T-helper 2 cell (primary cell): ENCODE measurements around the gene RPL41.
A peak's percentile ranks its signal among the peaks of the same experiment; 100 is the strongest.
"Not testable (repeated sequence)": the region's sequence is repeated elsewhere in the genome, so short reads cannot be mapped to it uniquely, and the experiment has no call there.

ENCODE experiments used
- DNase-seq, 5 experiments: peaks; one replicate each; pipeline versions ENCODE4 v3.0.0 to v3.0.0-alpha.2; 2012 to 2022

The RPL41 gene

DNA sequence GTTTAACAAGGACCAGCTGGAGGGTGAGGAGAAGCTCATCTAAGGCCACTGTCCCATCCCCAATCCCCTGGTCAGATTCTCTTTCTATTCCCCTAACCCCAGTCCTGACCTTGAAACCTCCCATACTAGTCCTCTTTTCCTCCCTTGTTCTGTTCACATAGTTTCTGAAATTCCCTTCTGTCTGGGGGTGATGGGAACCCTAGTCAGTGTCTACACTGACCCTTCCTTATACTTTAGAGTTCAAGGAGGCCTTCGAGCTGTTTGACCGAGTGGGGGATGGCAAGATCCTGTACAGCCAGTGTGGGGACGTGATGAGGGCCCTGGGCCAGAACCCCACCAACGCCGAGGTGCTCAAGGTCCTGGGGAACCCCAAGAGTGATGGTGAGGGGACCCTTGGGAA, 38.4 kb downstream of the RPL41 start:
- no peak for DNase-seq

DNA sequence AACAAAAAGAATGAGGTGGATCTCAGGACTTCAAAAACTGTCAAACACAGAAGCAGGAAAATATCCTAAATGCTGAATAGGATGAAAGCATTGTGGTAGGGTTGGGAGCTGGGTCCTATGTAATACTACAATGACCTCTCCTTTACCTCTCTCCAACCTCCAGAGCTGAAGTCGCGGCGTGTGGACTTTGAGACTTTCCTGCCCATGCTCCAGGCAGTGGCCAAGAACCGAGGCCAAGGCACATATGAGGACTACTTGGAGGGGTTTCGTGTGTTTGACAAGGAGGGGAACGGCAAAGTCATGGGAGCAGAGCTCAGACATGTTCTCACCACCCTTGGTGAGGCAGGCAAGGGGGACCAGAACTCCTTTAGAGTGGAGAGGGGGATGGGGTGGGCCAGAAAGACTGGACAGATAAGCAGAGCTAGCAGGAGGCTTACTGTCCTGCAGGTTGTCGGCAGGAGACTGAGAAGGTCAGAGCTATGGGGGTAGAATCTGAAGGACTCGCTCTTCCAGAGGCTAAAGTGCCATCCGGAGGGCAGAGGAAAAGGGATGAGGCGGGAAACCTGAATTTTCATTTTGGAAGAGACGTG, 38.9 kb downstream of the RPL41 start:
- DNase-seq, result no peak

DNA sequence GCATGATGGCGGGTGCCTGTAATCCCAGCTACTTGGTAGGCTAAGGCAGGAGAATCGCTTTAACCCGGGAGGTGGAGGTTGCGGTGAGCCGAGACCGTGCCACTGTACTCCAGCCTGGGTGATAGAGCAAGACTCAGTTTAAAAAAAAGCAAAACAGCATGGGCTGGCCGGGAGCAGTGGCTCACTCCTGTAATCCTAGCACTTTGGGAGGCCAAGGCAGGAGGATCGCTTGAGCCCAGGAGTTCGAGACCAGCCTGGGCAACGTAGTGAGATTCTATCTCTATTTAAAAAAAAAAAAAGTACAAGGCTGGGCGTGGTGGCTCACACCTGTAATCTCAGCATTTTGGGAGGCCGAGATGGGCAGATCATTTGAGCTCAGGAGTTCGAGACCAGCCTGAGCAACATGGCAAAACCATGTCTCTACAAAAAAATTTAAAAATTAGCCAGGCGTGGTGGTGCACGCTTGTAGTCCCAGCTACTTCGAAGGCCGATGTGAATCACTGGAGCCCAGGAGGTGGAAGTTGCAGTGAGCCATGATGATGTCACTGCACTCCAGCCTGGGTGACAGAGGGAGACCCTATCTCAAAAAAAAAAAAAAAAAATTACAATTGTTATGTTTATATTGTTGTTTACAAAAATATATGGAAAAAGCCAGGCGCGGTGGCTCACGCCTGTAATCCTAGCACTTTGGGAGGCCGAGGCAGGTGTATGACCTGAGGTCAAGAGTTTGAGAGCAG, 40.2 kb downstream of the RPL41 start:
- DNase-seq, result not testable (repeated sequence)

DNA sequence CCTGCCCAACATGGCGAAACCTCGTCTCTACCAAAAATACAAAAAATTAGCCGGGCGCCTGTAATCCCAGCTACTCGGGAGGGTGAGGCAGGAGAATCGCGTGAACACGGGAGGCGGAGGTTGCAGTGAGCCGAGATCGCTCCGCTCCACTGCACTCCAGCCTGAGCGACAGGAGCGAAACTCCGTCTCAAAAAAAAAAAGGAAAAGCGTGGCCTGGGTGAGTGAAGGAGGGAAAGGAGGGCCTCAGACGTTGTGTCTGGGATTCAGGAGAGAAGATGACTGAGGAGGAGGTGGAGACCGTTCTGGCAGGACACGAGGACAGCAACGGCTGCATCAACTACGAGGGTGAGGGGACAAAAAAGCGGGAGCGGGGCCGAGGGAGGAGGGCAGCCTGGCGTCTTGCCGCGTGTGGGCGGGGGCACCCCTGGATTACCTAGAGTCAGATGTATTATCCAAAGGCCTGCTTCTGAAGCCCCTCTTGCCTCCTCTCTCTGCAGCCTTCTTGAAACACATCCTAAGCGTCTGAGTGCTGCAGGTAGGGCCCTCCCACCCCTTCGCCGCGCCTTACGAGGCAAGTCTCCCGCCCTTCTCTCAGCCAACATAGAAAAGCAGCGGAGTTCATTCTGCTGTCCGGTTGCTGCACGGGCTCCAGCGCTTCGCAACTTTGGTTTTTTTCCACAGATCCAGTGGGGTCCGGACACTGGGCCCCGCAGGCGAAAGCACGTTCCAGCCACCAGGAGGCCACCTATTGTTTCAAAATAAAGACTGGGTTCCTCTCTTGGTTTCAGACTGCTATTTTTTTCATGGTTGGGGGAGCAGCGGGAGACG, 41.0 kb downstream of the RPL41 start:
- peak in 4 of 5 experiments; percentile 18 to 83 (median 49) for DNase-seq

DNA sequence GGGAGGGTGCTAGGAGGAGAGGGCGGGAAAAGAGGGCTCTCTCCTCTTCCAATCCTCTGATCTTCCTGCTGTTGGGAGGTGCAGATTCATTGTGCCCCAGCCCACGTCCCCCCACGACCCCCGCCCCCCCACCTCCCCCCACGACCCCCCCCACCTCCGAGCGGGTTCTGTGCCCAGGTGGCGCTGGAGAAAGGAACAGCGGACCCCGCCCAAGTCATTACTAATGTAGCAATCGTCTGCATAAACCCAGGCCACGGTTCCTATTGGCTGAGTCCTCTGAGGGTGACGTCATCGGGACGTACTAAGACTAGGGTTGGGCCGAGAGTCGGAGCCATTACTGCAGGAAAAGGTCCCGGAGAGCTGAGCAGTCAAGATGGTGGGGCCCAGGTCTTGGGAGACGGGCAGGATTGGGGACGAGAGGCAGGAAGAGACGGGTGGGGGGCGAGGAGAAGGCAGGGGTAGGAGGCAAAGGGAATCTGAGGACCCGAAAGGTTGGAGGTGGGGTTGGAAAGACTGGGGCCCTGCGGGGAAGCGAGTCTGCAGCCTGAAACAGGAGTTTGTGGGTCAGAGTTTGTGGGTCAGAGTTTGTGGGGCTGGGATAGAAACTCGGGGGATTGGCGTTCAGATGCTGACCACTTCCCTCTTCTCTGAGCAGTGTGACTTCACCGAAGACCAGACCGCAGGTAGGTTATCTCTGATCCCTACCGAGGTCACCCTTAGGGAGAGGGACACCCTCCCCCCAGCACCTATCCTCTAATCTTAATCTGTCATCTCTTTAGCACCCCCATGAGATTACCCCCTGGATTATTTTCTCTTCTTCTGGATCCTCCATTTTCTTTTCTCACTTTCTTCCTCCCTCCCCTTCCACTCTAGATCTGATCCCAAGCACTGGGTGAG, 41.8 kb downstream of the RPL41 start, which contains the start of gene MYL6:
TSS of gene MYL6 (plus strand) at position 331 of the 897 bp plus-strand sequence. CDS start at position 374, 43 bp downstream.
- DNase-seq, result peak; percentile 59 to 97 (median 85)

DNA sequence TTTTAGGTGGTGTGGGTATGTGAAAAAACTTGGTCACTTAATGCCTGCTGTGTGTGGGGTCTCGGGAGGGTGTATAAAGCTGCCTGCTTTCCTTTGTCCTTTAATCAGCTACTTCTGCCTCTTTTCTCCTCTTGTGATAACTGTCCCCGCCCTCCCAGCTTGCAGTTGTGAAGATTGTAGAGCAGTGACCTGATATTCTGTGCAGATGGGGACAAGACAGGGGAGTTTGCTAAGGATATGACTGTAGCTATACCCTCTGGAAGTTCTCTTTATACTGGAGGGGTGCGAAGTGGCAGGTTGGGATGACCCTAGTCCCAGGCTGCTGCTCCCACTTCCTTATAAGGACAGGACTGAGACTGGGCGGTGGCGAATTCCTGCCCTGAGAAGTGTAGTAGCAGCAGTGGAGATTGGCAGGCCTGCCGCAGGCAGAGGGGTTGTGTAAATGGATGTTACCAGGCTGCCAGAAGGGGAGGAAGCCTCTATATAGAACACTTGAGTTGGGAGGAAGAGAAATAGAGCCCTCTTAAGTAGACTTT, 42.6 kb downstream of the RPL41 start:
- peak in 1 of 5 experiments; percentile 44 for DNase-seq

DNA sequence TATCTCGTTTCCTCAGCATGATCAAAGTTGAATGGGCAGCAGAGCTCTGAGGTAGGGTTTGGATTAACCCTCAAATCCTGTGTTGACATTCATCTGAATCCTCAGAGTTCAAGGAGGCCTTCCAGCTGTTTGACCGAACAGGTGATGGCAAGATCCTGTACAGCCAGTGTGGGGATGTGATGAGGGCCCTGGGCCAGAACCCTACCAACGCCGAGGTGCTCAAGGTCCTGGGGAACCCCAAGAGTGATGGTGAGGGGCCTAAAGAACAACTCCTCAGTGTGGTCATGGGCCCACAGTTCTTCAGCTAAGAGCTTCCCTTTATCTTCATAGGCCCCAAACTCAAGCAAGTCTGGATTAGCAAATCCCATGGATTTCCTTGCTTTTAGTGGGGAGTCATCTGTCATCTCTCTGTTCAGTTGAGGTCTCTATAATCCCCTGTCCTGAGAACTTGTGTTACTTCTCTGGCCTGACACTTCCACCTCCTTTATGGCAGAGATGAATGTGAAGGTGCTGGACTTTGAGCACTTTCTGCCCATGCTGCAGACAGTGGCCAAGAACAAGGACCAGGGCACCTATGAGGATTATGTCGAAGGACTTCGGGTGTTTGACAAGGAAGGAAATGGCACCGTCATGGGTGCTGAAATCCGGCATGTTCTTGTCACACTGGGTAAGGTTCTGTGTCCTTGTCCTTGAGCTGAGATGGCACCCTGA, 43.2 kb downstream of the RPL41 start:
- peak in 1 of 5 experiments; percentile 33 for DNase-seq

DNA sequence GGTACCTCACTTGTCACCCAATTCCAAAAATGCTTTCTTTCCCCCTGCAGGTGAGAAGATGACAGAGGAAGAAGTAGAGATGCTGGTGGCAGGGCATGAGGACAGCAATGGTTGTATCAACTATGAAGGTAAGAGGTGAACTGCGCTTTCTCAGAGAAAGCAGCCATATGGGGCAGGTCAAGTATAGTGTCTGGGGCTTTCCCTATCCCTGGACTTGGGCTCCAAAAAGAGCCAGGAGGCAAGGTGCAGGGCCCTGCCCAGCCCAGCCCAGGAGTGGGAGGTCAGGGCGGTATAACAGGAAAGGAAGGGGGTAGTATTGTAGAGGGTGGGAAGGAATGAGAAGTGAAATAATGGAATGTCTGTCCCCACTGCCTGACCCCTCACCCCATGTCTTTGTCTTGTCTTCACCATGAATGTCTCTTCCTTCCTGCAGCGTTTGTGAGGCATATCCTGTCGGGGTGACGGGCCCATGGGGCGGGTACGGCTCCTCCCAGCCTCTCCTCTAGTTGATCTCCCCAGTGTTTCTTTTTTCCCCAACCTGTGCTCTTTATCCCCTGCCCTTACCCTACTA, 43.8 kb downstream of the RPL41 start:
- DNase-seq, result peak in 4 of 5 experiments; percentile 32 to 81 (median 59)

DNA sequence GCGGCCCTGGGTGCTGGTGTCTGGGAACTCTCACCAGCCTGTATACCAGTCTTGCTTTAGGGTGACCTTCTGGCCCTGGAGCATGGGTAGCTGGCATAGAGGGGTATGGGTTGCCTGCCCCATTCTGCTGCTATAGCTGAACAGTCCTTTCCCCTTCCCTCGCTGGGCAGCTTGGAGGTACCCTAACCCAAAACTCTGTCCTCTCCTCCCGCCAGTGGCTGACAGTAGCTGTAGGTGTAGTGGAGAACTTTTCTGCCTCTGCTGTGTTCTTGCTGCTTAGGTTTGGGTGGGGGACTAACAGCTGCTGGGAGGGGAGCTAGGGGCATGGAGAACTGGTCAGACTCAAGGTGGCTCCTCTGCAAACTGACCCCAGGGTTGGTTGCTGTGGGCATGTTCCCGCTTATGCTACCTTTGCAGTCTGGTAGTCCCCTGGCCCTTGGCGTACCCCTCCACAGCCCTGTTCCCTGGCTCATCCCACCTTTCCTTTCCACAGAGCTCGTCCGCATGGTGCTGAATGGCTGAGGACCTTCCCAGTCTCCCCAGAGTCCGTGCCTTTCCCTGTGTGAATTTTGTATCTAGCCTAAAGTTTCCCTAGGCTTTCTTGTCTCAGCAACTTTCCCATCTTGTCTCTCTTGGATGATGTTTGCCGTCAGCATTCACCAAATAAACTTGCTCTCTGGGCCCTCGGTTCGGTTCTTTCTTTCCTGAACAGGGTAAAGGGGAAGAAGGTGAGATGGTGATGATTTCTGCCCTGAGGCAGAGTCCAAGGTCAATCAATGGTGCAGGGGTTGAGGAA, 44.7 kb downstream of the RPL41 start:
- DNase-seq, result no peak

DNA sequence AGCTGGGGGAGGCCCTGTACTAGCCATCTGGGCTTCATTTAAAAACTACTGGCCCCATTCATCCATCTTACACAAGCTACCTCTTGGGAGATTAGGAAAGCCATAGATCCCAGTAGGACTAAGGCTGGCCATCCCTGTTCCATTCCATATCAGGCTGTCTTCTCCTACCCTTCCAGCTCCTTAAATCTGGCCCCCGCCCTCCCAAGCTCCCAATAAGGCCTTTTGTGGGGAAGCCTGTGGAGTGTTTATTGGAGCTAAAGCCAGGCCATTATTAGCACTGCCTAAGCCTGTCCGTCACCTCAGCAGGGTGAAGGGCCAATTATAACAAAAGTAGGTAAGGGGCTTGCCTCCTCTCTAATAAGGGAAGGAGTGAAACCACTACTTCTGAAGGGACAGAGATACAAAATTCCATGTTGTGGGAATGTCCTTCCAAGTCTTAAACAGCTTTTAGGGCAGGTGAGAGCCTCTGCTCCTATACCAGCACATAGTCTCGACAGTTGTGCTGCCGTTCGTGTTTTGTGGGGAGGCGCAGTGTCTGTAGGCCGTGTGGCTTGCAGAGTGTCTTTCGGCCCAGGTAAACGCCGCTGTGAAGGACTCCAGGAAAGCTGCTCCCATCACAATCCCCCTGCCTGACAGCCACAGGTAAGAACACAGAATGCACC, 45.4 kb downstream of the RPL41 start:
- no peak for DNase-seq

DNA sequence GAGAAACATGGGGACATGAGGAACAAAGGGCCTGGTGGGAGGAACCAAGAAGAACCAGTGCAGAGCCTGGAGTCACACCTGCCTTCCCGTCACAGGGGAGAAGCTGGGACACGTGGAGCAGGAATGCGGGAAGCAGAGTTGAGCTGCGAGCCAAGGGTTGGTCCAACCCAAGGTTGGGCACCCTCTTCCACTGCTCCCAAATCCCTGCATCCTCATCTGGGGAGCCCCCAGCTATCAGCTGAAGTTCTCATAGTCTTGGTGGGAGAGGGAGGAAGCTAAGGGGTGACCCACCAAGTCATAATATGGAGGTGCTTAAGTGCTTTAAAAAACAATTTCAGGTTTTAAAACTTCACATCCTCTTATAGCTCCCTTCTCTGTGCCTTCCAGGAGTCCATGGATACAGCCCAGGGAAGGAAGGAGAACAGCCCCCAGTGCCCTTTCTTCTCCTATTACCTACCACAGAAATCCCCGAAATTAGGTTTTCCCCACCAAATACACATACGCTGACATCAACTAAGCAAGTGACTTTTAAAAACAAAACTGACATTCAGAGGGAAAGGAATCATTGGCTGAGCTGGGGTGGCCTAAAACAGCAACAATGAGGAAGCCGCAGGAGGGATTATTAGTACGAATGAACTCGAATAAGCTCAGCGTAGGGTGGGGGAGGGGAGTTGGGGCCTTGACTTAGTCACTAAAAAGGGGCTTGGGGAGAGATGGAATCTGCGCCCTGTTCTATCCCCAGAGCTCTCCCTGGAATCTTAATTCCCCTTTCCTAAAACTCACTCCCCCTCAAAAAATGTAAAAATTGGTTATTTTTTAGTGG, 46.2 kb downstream of the RPL41 start:
- DNase-seq, result no peak

DNA sequence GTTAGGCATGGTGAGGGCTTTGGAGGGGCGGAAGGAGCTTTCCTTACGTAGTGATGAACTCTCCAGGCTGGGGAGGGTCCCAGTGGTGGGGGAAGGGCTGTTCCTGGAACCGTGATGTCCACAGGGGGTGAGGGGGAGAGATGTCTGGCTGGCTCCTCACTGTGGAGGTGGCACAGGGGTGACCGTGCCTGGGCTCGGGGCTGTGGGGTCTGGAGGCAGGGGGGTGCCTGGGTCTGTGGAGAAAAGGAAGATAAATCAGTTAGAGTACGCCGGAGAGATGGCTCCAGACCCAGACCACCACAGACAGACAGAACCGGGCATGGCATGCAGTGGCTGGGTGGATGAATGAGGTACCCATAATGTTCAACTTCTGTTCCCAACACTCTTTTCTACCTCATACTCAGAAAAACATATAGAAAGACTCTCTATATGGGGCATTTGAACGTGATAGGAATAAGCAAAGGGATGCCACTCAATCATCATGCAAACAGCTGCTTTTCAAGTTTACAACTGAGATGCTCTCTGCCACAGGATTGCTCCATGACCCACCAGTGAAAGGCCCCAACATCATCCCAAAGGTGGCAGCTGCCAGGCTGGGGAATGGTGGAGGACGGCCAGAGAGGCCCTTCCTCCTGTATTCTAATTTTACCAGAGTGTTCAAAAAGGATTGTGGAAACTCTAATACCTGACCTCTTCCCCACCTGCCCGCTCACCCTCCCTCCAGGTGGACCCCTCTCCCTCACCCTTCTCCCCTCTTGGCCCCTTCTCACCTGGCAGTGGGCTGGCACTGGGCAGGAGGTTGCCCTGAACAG, 47.3 kb downstream of the RPL41 start:
- no peak for DNase-seq

DNA sequence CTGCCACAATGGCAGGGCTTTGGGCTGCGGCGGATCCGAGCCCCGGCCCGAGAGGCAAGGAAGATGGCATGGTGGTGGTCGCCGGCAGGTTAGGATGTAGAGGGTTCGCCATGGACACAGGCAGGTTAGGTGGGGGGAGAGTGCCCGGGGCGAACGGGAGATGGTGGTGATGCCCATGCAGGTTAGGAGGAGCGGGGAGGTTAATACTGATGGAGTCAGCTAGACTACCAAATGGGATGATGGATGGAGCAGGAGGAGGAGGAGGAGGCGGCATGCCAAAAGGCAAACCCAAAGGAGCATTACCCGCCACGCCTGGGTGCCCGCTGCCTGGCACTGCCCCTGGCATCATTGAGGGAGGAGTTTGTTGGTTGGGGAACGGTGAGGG, 47.9 kb downstream of the RPL41 start:
- DNase-seq, result no peak

DNA sequence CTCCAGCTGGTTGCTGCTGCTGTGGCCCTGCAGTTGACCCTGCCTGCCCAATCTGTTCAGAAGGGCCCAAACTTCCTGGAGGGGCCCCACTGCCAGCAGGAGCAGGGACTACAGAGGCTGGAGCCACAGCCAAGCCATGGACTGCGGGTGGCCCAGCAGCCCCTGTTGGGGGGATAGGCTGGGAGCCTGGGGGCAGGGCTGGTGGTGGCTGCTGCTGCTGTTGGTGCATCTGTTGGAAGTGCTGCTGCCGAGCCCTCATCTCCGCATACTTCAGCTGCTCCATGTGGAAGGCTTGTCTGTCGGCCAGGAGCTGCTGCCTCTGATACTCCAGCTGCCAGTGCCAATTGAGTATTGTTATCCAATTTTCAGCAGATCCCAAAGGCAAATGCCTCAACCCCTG, 48.9 kb downstream of the RPL41 start:
- DNase-seq, result no peak
